Measurements from ENCODE around the gene NRXN3.

DNA sequence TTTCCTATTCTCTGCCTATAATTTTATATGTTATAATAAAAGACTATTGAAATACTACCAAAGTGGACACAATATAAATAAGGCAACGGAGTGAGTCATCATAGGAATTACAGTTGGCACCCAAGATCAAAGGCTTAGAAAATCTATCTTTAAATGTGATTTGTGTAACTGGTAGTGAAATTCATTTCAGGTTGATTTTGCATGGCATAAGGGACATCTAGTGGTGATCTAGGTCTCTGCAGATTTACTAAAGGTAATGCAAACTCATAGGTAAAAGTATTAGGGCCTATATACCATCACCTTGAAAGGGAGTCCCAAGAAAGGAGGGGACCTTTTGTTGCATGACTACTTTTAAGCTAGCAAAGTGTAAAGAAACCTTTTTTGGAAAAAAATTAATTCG lies 527.2 kb downstream of the NRXN3 start:
- TF ChIP-seq, protein P1, sequence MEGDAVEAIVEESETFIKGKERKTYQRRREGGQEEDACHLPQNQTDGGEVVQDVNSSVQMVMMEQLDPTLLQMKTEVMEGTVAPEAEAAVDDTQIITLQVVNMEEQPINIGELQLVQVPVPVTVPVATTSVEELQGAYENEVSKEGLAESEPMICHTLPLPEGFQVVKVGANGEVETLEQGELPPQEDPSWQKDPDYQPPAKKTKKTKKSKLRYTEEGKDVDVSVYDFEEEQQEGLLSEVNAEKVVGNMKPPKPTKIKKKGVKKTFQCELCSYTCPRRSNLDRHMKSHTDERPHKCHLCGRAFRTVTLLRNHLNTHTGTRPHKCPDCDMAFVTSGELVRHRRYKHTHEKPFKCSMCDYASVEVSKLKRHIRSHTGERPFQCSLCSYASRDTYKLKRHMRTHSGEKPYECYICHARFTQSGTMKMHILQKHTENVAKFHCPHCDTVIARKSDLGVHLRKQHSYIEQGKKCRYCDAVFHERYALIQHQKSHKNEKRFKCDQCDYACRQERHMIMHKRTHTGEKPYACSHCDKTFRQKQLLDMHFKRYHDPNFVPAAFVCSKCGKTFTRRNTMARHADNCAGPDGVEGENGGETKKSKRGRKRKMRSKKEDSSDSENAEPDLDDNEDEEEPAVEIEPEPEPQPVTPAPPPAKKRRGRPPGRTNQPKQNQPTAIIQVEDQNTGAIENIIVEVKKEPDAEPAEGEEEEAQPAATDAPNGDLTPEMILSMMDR (IDR thresholded peaks at IDR 0.05): peak; percentile 74
- TF ChIP-seq EZH2 (IDR thresholded peaks at IDR 0.05) (no peak), EZH2phosphoT487 (IDR thresholded peaks at IDR 0.05) (no peak)
